ENCODE measurements around the gene TTC34.

TTC34 gene

GRCh38 chr1:2602311-2602835 lies 199.1 kb downstream of the TTC34 start:
- 85% methylated on average over 15 of the region's 15 CpGs for WGBS
- no peaks in the 10 kb centered on the region for H3K4me1 ChIP-seq (ENCODE audit: insufficient read depth, low read length)
- no peaks in the 10 kb centered on the region for H3K9me3 ChIP-seq (ENCODE audit: insufficient read depth, low read depth, low read length)
- H3K36me3 ChIP-seq (ENCODE audit: insufficient read depth, low read length), result no peaks in the 10 kb centered on the region
- H3K27ac ChIP-seq (ENCODE audit: low read depth, low read length), result no peak overlapping the region
- H3K4me3 ChIP-seq (ENCODE audit: low read length), result no peak overlapping the region
- H3K9ac ChIP-seq (ENCODE audit: low read depth, low read length), result no peak overlapping the region
- H3K27me3 ChIP-seq (ENCODE audit: insufficient read depth, low read length), result no peaks in the 10 kb centered on the region

- no peak overlapping the region for H3K4me3 ChIP-seq (ENCODE audit: low read length)
- 82% methylated on average over 18 of the region's 18 CpGs for WGBS
- no peaks in the 10 kb centered on the region for H3K27me3 ChIP-seq (ENCODE audit: insufficient read depth, low read length)
Observed at GRCh38 chr1:2601721-2602303, 199.7 kb downstream of the TTC34 start.

GRCh38 chr1:2598329-2598931 lies 203.1 kb downstream of the TTC34 start:
- Histone ChIP-seq H3K9ac (ENCODE audit: low read depth, low read length) (no peak overlapping the region), H3K27ac (ENCODE audit: low read depth, low read length) (no peak overlapping the region), H3K4me1 (ENCODE audit: insufficient read depth, low read length) (no peaks in the 10 kb centered on the region), H3K9me3 (ENCODE audit: insufficient read depth, low read depth, low read length) (no peaks in the 10 kb centered on the region), H3K4me3 (ENCODE audit: low read length) (no peak overlapping the region), H3K36me3 (ENCODE audit: insufficient read depth, low read length) (no peaks in the 10 kb centered on the region), H3K27me3 (ENCODE audit: insufficient read depth, low read length) (no peaks in the 10 kb centered on the region)
- 80% methylated on average over 3 of the region's 3 CpGs for WGBS

More at GRCh38 chr1:2601721-2602303, 199.7 kb downstream of the TTC34 start:
- Histone ChIP-seq H3K27ac (ENCODE audit: low read depth, low read length) (no peak overlapping the region), H3K9me3 (ENCODE audit: insufficient read depth, low read depth, low read length) (no peaks in the 10 kb centered on the region), H3K36me3 (ENCODE audit: insufficient read depth, low read length) (no peaks in the 10 kb centered on the region), H3K9ac (ENCODE audit: low read depth, low read length) (no peak overlapping the region), H3K4me1 (ENCODE audit: insufficient read depth, low read length) (no peaks in the 10 kb centered on the region)

- Histone ChIP-seq H3K27me3 (ENCODE audit: insufficient read depth, low read length) (no peaks in the 10 kb centered on the region), H3K36me3 (ENCODE audit: insufficient read depth, low read length) (no peaks in the 10 kb centered on the region), H3K27ac (ENCODE audit: low read depth, low read length) (no peak overlapping the region), H3K9me3 (ENCODE audit: insufficient read depth, low read depth, low read length) (no peaks in the 10 kb centered on the region), H3K4me1 (ENCODE audit: insufficient read depth, low read length) (no peaks in the 10 kb centered on the region), H3K9ac (ENCODE audit: low read depth, low read length) (no peak overlapping the region), H3K4me3 (ENCODE audit: low read length) (no peak overlapping the region)
- WGBS, result 83% methylated on average over 34 of the region's 34 CpGs
Observed at GRCh38 chr1:2597441-2598328, 203.8 kb downstream of the TTC34 start.

- H3K9ac ChIP-seq (ENCODE audit: low read depth, low read length), result no peak overlapping the region
- H3K27ac ChIP-seq (ENCODE audit: low read depth, low read length), result no peak overlapping the region
- no peaks in the 10 kb centered on the region for H3K36me3 ChIP-seq (ENCODE audit: insufficient read depth, low read length)
- H3K4me3 ChIP-seq (ENCODE audit: low read length), result no peak overlapping the region
- H3K27me3 ChIP-seq (ENCODE audit: insufficient read depth, low read length), result no peaks in the 10 kb centered on the region
- H3K4me1 ChIP-seq (ENCODE audit: insufficient read depth, low read length), result no peaks in the 10 kb centered on the region
- no peaks in the 10 kb centered on the region for H3K9me3 ChIP-seq (ENCODE audit: insufficient read depth, low read depth, low read length)
- WGBS, result 89% methylated on average over 27 of the region's 28 CpGs
Observed at GRCh38 chr1:2596530-2597333, 204.8 kb downstream of the TTC34 start.

- H3K27ac ChIP-seq (ENCODE audit: low read depth, low read length), result no peak overlapping the region
- no peaks in the 10 kb centered on the region for H3K27me3 ChIP-seq (ENCODE audit: insufficient read depth, low read length)
- H3K4me3 ChIP-seq (ENCODE audit: low read length), result no peak overlapping the region
- H3K9ac ChIP-seq (ENCODE audit: low read depth, low read length), result no peak overlapping the region
- WGBS, result 89% methylated on average over 31 of the region's 31 CpGs
- no peaks in the 10 kb centered on the region for H3K9me3 ChIP-seq (ENCODE audit: insufficient read depth, low read depth, low read length)
- H3K4me1 ChIP-seq (ENCODE audit: insufficient read depth, low read length), result no peaks in the 10 kb centered on the region
- H3K36me3 ChIP-seq (ENCODE audit: insufficient read depth, low read length), result no peaks in the 10 kb centered on the region
Observed at GRCh38 chr1:2595812-2596529, 205.5 kb downstream of the TTC34 start.

- Histone ChIP-seq H3K36me3 (ENCODE audit: insufficient read depth, low read length) (no peaks in the 10 kb centered on the region), H3K9ac (ENCODE audit: low read depth, low read length) (no peak overlapping the region), H3K9me3 (ENCODE audit: insufficient read depth, low read depth, low read length) (no peaks in the 10 kb centered on the region), H3K4me3 (ENCODE audit: low read length) (no peak overlapping the region), H3K4me1 (ENCODE audit: insufficient read depth, low read length) (no peaks in the 10 kb centered on the region), H3K27ac (ENCODE audit: low read depth, low read length) (no peak overlapping the region), H3K27me3 (ENCODE audit: insufficient read depth, low read length) (no peaks in the 10 kb centered on the region)
- WGBS, result 88% methylated on average over 19 of the region's 19 CpGs
Observed at GRCh38 chr1:2595261-2595811, 206.2 kb downstream of the TTC34 start.

GRCh38 chr1:2594641-2595131 lies 206.8 kb downstream of the TTC34 start:
- WGBS, result 90% methylated on average over 17 of the region's 17 CpGs
- H3K27me3 ChIP-seq (ENCODE audit: insufficient read depth, low read length), result no peaks in the 10 kb centered on the region
- no peak overlapping the region for H3K9ac ChIP-seq (ENCODE audit: low read depth, low read length)

GRCh38 chr1:2594001-2594640 lies 207.4 kb downstream of the TTC34 start:
- 88% methylated on average over 20 of the region's 20 CpGs for WGBS
- Histone ChIP-seq H3K27me3 (ENCODE audit: insufficient read depth, low read length) (no peaks in the 10 kb centered on the region), H3K4me1 (ENCODE audit: insufficient read depth, low read length) (no peaks in the 10 kb centered on the region), H3K9ac (ENCODE audit: low read depth, low read length) (no peak overlapping the region), H3K36me3 (ENCODE audit: insufficient read depth, low read length) (peaks cover 5% of the 10 kb centered on the region; the same call in 1 of the 2 replicates), H3K27ac (ENCODE audit: low read depth, low read length) (no peak overlapping the region), H3K9me3 (ENCODE audit: insufficient read depth, low read depth, low read length) (no peaks in the 10 kb centered on the region), H3K4me3 (ENCODE audit: low read length) (no peak overlapping the region)

More at GRCh38 chr1:2594641-2595131, 206.8 kb downstream of the TTC34 start:
- Histone ChIP-seq H3K4me1 (ENCODE audit: insufficient read depth, low read length) (no peaks in the 10 kb centered on the region), H3K36me3 (ENCODE audit: insufficient read depth, low read length) (no peaks in the 10 kb centered on the region; the same call in 1 of the 2 replicates), H3K27ac (ENCODE audit: low read depth, low read length) (no peak overlapping the region), H3K4me3 (ENCODE audit: low read length) (no peak overlapping the region), H3K9me3 (ENCODE audit: insufficient read depth, low read depth, low read length) (no peaks in the 10 kb centered on the region)

Measured in HUES64 (cell line).